GM19351 (cell line): ENCODE data around the gene NKX2-3.

Experiments used
- ATAC-seq: cut with Tn5 transposase; IDR thresholded peaks from one replicate; pipeline ENCODE4 v1.9.1; 2021; ENCODE audit warnings: mild to moderate bottlenecking, moderate library complexity; ENCODE audit not compliant: unreplicated experiment

Gene NKX2-3

GRCh38 chr10:99573790-99574189 lies 41.0 kb downstream of the NKX2-3 start:
- no peak for ATAC-seq

DNA sequence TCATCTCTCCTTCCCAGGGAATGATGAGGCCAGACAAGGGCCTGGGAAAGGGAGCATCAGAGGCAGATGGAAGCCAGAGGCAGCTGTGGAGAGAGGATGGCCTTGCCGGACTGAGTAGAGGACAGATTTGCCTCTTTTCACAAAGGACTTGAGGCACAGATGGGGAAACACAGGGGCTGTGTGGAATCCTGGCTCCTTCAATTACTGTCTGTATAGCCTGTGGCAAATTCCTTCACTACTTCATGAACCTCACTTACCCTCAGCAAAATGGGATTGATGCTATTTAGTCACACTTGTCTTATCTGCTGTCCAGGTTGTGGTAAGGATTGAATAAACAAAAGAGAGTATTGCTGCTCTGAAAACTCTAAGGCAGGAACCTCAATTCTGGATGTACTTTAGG lies 47.2 kb downstream of the NKX2-3 start:
- no peak for ATAC-seq

GRCh38 chr10:99582255-99582770 lies 49.6 kb downstream of the NKX2-3 start:
- no peak for ATAC-seq

- ATAC-seq = no peak
These were observed 50.9 kb downstream of the NKX2-3 start for GRCh38 chr10:99583687-99584086.
